ENCODE results near the gene TNC.

- TF ChIP-seq POLR2A (IDR thresholded peaks at IDR 0.05) = no peak
- TF ChIP-seq, protein P1, sequence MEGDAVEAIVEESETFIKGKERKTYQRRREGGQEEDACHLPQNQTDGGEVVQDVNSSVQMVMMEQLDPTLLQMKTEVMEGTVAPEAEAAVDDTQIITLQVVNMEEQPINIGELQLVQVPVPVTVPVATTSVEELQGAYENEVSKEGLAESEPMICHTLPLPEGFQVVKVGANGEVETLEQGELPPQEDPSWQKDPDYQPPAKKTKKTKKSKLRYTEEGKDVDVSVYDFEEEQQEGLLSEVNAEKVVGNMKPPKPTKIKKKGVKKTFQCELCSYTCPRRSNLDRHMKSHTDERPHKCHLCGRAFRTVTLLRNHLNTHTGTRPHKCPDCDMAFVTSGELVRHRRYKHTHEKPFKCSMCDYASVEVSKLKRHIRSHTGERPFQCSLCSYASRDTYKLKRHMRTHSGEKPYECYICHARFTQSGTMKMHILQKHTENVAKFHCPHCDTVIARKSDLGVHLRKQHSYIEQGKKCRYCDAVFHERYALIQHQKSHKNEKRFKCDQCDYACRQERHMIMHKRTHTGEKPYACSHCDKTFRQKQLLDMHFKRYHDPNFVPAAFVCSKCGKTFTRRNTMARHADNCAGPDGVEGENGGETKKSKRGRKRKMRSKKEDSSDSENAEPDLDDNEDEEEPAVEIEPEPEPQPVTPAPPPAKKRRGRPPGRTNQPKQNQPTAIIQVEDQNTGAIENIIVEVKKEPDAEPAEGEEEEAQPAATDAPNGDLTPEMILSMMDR (IDR thresholded peaks at IDR 0.05) = no peak
- TF ChIP-seq EP300 (IDR thresholded peaks at IDR 0.05) = no peak
Measured at GRCh38 chr9:115116421-115117284, 1.3 kb downstream of the TNC start.
